HEK293T (cell line): ENCODE data around the gene AGBL4.

Experiments used
- ARNT ChIP-seq: fragments of 450-650 bp; IDR thresholded peaks from 2 replicates; pipeline ENCODE4 v1.6.1; 2017; ENCODE audit warnings: mild to moderate bottlenecking
- BHLHE40 ChIP-seq: fragments of 450-650 bp; IDR thresholded peaks from 2 replicates; pipeline ENCODE4 v1.6.1; 2016; ENCODE audit warnings: mild to moderate bottlenecking, moderate library complexity, borderline replicate concordance
- FOXA1 ChIP-seq: fragments of 450-650 bp; IDR thresholded peaks from 2 replicates; pipeline ENCODE4 v1.6.1; 2016; ENCODE audit warnings: mild to moderate bottlenecking
- FOXM1 ChIP-seq: fragments of 450-650 bp; IDR thresholded peaks from 2 replicates; pipeline ENCODE4 v1.6.1; 2017; ENCODE audit warnings: mild to moderate bottlenecking, borderline replicate concordance
- L3MBTL2 ChIP-seq: fragments of 450-650 bp; conservative IDR thresholded peaks from 2 replicates; pipeline ENCODE4 v1.6.1; 2016; ENCODE audit warnings: mild to moderate bottlenecking
- SP1 ChIP-seq: fragments of 450-650 bp; IDR thresholded peaks from 2 replicates; pipeline ENCODE4 v1.6.1; 2017
- SUZ12 ChIP-seq: fragments of 450-650 bp; IDR thresholded peaks from 2 replicates; pipeline ENCODE4 v1.6.1; 2016; ENCODE audit warnings: mild to moderate bottlenecking
- TF ChIP-seq, protein P1 (sequence below): fragments of 450-650 bp; IDR thresholded peaks from 2 replicates; pipeline ENCODE4 v1.6.1; 2016

DNA sequence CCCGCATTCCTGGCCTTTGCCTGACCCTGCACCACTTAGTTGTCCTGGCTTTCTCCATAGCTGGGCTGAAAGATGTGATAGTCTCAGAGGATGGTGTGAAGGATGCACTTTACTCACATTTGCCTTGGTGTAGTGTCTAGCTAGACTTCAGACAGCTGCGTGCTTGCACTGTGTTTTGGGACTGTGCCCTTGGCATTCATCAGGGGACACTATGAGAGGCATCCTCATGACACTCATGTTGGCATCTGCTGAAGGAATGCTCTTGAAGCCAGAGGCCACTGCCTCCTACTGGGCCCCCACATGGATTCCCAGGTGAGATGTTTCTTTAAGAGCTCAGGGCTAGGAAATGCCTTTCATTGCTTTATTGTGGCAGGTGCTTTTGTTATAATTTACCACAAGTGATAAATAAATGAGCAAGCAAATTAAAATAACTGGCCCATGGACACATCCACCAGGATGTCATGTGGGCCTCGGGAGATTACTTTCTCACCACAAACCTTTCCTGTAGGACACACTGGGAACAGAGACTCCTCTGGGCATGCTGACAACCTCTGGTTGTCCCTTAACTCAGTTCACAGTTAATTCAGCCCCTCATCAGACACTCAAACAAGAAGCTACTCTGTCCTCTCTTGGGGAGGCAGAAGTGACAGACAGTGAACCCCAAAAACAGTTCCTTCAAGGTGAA is 1452.3 kb downstream of the AGBL4 start:
- TF ChIP-seq SP1 (no peak), ARNT (no peak), SUZ12 (no peak), FOXM1 (no peak), BHLHE40 (no peak), L3MBTL2 (no peak), FOXA1 (no peak)
- TF ChIP-seq, protein P1, sequence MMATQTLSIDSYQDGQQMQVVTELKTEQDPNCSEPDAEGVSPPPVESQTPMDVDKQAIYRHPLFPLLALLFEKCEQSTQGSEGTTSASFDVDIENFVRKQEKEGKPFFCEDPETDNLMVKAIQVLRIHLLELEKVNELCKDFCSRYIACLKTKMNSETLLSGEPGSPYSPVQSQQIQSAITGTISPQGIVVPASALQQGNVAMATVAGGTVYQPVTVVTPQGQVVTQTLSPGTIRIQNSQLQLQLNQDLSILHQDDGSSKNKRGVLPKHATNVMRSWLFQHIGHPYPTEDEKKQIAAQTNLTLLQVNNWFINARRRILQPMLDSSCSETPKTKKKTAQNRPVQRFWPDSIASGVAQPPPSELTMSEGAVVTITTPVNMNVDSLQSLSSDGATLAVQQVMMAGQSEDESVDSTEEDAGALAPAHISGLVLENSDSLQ: no peak
